C4-2B (cell line): Measurements from ENCODE around the gene LOXL1.

Experiments used
- ZFX ChIP-seq: fragments of 450-650 bp; IDR thresholded peaks from 2 replicates; pipeline ENCODE4 v1.6.1; 2017
- TF ChIP-seq, protein P1 (sequence below): fragments of 450-650 bp; conservative IDR thresholded peaks from 2 replicates; pipeline ENCODE4 v1.5.1; 2017; ENCODE audit warnings: mild to moderate bottlenecking

DNA sequence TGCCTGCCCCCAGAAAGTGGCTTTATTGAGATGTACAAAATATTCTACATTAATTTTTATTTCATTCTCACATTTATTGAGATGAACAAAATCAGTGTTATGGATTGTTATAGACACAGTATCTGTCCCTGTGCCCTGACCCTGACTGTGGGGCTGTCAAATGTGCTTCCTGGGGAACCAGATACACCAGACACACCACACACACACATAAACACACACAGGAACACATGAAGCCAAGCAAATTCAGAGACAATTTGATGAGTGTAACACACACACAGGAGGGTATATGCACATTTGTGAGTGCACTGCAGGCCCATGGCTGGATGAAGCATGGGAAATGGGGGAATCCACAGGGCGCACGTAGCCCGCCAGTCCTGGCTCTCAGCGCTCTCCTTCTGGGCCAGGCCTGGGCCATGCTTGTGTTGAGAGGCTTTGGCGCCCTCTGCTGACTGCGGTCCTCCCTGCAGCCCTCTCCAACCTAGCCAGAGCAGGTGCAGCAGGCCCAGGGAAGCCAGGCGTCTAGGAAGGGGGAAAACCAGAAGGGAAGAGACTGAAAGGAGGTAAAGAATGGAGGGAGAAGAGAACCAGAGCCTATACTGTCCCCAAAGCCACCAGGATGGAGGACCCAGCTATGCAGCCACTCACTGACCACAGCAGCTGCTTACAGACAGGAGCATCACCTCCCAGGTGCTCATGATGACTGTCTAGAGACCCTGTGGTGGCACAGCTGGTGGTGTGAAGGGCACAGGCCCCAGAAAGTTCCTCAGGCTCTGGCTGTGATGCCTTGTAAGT, 18.0 kb upstream of the LOXL1 start:
- TF ChIP-seq, protein P1, sequence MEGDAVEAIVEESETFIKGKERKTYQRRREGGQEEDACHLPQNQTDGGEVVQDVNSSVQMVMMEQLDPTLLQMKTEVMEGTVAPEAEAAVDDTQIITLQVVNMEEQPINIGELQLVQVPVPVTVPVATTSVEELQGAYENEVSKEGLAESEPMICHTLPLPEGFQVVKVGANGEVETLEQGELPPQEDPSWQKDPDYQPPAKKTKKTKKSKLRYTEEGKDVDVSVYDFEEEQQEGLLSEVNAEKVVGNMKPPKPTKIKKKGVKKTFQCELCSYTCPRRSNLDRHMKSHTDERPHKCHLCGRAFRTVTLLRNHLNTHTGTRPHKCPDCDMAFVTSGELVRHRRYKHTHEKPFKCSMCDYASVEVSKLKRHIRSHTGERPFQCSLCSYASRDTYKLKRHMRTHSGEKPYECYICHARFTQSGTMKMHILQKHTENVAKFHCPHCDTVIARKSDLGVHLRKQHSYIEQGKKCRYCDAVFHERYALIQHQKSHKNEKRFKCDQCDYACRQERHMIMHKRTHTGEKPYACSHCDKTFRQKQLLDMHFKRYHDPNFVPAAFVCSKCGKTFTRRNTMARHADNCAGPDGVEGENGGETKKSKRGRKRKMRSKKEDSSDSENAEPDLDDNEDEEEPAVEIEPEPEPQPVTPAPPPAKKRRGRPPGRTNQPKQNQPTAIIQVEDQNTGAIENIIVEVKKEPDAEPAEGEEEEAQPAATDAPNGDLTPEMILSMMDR: peak; percentile 97
- TF ChIP-seq ZFX: no peak
